OCI-M2 (cell line): ENCODE data around the gene STUM.
A peak's percentile ranks its signal among the peaks of the same experiment; 100 is the strongest.

Experiments used
- DNase-seq: peaks from one replicate; lab custom pipeline; 2025; ENCODE audit not compliant: unreplicated experiment; lab: John Stamatoyannopoulos, UW

Gene STUM

DNA sequence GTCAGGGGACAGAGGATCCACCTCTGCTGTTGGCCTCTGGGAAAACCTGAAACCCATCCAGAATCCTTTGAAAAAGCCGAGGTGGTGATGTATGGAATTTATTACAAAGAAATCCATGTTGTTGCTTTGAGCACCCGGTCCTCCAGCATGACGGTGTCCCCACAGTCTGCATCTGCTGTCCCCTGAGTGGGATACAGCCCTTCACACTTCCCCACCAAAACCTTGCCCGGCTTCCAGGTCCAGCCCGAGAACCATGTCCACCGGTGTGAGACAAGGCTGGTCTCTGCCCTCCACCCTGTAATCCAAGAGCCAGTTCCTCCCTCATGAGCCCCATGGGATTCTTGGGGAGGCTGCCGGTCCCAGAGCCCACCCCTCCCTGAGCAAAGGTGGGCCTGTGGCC, 70.5 kb downstream of the STUM start:
- DNase-seq = no peak

DNA sequence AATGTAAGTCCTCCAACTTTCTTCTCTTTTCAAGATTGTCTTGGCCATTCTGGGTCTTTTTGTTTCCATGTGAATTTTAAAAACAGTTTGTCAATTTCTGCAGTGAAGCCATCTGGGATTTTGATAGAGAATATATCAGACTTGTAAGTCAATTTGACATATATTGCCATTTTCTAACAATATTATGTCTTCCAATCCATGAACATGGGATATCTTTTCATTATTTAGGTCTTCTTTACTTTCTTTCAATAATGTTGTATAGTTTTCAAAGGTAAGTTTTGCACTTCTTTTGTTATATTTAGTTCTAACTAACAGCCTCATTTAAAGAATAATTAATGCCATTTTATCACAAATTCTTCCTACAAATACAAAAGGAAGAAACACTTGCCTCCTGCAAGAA, 73.4 kb downstream of the STUM start:
- DNase-seq = no peak

DNA sequence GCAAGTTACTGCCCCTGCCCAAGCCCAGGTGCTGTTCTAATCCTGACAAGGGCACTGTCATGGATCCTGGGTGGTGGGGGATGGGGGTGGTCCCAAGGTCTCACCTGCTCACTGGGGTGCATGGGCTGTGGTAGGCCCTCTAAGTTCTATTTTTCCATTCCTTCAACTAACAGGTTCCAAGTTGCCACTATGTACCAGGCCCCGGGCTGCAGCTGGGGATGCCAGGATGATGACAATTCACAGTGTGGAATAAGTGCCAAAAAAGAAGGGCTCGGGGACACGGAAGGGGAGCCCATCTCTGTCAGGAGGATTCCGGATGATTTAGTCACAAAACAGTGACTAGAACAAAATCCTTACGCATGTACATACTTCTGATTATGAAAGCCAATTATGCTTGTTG, 76.0 kb downstream of the STUM start:
- DNase-seq = no peak

DNA sequence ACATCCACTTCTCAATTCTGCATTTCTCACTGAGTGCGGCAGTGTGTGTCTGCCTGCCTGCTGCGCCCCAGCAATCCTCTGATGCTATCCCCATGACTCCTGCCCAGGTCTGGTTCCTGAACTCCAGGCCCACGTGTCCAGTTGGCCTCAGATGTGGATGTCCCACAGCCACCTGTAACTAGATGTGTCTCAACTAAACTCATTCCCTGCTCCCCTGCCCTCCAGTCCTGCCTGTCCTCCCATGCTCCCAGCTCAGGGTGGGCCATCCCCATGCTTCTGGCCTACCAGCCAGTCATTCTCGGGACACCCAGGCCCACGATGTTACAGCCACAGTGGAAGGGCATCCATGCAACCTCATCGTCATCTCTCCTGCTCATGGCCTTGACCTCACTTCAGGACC, 76.8 kb downstream of the STUM start:
- no peak for DNase-seq

DNA sequence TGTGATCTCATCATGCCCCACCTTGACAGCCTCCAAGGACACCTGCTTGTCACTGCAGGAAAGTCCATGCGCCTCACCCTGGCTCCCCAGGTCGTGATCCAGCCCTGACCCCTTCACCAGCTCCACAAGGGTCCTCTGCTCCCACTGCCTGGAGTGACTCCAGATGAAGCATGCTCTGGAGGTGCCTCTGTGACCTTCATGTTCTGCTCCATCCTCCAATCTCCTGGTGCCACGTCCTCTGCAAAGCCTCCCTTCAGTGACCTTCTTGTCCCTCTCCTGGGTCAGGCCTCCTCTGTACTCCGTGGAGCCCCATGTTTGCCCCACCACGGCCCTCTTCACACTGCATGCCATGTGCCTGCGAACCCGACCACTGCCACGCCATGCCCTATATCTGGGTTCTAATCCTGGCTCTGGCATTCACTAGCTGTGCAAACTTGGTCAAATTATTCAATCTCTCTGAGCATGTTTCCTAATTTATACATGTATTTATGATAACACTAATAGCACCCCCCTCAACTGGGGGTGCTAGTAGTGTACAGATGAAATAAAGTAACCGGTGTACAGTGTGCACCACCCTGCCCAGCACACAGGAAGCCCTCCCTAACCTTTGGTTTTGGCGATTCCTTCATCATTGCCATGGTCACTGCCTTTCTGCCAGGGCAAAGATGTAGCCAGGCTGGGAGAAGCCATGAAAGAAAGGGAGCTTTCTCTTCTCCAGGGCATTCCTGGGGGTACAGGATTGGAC, 77.4 kb downstream of the STUM start:
- no peak for DNase-seq

DNA sequence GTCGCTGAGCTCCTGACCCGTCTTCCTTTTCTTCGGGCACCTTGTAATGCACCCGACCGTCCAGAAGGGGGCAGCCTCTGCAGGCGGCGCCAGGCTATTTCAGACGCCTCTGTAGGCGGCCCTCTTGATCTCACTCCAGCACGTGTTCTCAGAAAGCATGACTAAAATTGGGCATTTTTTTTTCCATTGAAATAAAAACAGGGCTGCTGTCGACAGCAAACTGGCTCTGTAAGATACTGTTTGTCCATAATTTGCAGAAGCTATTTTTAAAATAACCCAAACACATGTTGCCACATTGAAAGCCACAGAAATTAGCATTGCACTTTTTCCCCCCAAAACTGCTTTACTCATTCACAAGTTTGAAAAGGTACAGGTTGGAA, 78.0 kb downstream of the STUM start:
- DNase-seq = peak; percentile 7

DNA sequence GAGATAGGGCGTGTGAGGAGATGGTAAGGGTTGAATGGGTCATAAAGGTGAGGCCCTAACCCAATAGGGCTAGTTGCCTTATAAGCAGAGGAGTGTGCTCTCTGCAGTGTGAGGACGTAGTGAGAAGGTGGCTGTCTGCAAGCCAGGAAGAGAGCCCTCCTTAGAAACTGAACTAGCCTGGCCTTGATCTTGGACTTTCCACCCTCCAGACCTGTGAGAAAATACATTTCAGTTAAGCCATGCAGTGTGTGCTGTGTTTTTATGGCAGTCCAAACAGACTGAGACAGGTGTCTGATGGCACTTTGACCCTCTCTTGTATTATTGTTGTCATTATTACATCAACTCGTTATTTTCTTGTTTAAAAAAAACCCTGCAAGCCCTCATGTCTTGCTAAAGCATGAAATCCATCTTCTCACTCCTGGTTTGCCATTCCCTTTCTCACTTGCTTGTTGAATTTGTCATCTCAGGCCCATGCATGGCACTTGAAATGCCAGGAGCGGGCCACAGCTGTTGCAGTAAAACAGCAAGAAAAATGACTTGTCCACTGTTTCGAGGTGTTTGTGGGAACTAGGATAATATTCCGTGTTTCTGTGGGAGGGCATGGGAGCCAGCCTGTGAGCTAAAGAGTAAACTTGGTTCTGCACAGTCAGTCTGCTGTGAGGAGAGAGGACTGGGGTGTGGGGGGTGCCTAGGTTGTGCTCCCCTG, 78.6 kb downstream of the STUM start:
- no peak for DNase-seq

DNA sequence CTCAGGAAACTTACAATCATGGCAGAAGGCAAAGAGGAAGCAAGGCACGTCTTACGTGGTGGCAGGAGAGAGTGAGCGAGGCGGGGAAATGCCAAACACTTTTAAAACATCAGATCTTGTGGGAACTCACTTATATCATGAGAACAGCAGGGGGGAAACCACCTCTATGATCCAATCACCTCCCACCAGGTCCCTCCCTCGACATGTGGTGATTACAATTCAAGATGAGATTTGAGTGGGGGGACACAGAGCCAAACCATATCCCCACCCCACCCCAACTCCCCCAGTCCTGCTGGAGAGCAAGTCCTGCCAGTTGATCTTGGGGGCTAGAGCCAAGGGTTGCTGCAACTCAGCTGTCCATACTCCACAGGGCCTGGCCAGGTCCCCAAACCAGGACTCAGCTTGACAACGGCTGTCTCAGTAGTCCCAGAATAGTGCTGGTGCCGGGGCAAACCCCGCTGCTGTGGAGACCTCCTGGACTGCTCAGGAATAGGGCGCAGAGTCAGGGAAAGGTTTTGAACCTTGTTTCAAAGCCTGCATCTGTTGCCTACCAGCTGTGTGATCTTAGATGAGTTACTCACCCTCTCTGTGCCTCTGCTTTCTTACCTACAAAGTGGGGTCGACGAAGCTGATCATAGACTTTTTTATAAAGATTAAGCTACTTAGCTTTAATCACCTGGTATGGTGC, 79.5 kb downstream of the STUM start:
- DNase-seq = no peak

DNA sequence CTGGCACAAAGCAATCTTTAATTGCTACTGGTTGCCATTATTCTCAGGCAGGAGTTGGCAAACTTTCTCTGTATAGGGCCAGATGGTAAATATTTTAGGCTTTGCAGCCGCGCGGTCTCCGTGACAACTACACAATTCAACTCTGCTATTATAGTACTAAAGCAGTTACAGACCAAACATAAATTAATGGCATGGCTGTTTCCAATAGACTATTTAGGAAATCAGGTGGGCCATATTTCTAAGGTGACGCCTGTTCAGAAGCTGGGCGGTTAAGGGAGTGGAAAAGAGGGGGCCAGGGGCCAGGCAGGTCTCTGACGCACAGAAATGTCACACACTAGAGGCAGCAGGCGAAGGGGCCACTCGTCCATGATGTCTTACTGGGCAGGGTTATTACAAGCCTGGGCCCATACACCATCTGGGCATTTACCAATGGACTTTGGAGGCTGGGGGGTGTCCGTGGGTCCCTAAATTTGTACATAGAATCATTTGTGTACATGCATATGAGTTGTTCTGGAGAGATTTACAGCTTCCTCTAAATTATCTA, 80.1 kb downstream of the STUM start:
- no peak for DNase-seq

DNA sequence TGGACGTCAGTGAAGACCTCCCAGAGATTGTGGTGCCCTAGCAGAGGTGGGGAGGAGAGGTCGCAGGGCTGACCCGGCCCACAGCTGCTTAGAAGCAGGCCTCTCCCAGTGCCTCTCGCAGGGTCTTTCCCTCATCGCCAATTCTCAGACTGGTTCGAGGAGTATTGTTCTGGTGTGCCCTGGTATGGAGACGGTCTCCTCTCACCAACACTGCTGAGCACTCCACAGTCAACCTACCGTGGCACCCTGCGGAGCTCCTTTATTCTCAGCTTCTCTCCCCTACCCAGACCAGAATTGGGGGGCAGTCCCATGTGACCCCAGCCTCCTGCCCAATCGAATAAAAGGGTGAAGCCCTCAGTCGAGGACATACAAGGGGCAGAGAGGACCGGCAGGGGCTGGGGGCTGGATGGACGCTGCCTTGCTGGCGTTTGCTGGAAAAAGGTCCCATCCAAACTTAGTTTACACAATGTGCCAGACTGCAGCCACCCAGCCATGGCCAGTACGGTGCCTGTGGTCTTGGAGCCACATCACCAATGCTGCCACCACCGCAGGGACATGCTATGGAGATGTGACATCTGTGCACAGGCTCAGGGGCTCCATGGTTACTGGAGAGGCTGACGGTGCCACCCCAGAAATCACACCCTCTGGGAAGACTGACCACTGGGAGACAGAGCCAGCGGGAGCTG, 80.8 kb downstream of the STUM start:
- DNase-seq = no peak

DNA sequence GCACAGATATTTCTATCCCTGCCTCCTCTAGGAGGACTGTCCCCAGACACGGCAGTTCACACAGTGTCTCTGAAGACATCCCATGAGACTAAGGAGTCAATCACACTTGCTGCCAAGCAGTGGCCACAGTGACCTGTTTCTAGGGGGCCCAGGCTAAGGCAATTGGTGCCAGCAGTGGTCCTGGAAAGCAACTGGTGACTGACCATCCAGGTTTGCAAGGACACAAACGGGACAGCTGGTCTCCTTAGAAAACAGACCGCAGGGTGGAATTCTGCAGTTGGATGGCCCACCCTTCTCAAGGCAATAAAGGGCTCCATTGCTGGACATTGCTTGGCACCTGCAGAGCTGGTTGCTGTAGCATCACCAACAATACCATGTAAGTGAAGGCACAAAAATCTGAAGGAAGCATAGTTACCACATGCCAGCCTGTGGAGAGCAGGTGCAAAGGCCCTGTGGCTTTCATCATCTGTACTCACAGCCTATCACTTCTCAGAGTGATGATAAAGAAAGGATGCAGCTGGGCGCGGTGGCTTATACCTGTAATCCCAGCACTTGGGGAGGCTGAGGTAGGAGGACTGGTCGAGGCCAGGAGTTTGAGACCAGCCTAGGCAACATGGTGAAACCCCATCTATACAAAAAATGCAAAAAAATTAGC, 81.5 kb downstream of the STUM start:
- no peak for DNase-seq

DNA sequence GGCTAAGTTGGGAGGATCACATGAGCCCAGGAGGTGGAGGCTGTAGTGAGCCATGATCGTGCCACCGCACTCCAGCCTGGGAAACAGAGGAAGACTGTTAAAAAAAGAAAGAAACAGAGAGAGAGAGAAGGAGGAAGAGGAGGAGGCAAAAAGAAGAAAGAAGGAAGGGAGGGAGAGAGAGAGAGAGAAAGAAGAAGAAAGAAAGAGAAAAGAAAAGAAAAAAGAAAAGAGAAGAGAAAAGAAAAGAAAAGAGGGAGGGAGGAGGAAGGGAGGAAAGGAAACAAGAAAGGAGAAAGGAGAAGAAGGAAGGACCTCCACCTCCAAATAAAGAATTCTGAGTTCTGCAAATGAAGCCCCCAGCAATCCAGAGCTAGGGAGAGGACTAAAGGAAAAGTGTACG, 82.0 kb downstream of the STUM start:
- no peak for DNase-seq

DNA sequence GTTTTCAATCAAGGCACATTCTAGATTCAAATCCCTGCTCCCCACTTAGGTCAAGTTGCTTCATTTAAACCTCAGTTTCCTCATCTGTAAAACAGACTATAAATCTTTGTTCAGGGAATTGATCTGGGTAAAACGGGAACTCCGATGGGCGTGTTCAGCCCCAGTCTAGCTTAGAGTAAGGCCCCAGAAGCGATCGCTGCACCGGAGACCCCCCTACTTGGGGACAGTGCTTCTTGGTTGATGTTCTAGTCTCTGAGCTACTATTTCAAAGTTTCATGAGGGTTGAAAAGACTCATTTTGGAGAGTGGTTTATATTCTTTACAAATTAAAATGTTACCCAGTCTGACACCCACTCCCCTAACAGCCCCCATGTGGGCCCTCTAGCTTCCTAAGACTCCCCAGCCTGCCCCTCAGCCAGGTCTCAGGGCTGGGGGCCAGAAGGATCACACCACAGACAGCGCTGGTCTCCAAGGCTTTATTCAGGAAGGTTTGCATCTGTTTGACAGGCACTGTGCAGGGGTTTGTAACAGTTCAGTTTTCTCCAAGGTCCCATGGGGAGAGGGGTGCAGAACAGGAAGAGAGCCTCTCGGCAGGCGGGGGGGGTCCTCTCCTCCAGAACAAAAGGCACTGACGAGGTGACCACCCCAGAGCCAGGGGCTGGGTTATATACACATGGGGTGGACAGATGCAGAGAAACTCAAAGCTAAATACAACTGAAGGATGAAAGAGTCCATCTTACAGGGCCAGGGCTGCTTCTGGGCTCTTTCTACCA, 82.9 kb downstream of the STUM start:
- DNase-seq = no peak

DNA sequence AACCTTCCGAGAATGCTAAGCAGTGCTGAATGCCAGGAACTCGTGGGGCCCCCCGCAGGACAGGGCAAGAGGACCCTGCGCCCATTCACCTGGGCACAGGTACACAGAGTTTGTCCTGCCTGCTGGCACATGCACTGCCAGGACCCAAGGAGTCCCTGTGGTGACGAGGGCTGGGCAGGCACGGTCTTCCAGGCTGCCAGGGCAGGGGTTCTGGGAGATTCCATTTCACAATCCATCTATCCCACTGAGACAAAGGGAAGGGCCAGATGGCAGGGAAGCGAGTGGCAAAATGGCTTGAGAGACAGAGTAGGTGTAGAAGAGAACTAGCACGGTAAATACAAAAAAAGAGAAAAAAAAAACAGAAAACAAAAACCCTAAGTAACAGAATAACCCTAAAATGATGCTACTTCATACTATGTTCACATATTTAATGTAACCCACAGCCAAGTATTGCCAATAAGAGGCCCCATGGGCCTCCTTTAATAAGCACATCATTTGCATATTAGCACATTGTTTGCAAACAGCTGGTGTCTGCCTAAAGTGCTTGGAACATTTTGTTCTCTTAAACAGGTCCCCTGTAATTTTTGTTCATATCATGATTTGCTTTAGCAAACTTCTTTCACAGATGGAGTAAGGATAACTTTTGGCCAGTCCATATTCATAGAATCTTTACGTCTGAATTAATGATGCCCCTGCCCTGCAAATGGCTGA, 83.8 kb downstream of the STUM start:
- DNase-seq = no peak

DNA sequence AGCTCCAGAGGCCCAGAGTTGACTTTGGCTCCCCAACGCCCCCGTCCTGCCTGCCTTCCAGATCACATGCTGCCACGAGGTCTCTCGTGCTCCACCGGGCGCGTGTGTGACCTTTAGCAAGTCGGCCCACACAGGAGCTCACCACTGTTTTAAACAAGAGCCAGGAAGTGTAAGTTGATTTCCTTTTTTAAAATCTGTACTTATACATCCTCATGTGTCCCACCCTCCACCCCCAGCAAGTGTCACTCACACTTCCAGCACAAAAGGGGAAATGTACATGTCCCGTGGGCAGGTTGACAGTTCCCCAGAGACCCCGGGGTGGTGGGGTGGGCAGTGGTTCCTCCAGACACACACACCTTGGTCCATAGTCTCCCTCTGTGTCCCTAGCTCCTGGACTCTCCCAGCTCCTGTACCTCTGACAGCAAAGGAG, 84.4 kb downstream of the STUM start:
- no peak for DNase-seq

DNA sequence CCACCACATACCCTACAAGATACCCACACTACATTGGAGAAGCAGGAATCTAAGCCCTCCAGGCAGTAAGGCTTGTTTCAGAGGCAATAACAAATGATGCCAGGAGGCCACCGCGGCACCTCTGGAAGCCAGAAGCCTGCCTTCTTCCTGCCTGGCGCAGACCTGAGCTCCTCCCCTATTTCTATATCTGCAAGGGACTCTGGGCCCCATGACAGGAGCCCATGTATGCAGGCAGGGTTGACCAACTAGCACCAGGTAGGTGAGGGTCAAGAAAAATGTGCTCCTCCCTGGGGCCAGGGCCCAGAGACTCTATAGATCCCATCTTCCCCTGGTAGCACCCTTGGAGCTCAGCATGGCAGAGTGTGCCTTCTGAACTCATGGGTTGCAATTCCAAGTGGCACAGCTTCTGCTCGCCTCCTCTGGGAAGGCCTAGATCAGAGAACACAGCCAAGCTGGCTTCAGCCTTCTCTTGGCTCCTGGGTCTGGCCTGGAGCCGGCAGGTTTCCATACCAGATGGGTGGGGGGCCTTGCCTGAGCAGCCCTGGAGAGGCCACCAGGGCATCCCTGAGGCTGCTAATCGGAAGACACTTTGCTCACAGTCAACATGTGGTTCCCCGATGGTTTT, 85.1 kb downstream of the STUM start:
- DNase-seq = no peak

DNA sequence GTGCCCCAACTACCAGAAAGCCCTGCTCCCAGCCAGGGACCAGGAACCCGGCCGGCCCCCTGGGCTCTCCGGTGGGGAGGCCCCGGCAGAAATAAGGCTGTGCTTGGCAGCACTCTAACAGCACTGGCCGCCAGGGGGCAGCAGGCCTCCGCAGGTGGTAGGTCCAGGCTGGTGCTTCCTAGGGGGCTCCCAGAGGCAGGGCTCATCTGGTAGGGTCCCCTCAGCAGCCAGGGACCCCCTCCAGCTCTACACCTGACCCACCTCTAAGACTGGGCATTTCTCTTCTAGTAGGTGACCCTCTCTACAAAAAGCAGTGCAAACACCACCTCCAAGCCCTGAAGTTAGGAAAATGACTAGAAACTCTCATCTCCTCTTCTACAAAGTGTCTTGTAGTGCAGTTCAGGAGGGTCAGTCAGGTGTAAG, 85.6 kb downstream of the STUM start:
- DNase-seq = no peak

DNA sequence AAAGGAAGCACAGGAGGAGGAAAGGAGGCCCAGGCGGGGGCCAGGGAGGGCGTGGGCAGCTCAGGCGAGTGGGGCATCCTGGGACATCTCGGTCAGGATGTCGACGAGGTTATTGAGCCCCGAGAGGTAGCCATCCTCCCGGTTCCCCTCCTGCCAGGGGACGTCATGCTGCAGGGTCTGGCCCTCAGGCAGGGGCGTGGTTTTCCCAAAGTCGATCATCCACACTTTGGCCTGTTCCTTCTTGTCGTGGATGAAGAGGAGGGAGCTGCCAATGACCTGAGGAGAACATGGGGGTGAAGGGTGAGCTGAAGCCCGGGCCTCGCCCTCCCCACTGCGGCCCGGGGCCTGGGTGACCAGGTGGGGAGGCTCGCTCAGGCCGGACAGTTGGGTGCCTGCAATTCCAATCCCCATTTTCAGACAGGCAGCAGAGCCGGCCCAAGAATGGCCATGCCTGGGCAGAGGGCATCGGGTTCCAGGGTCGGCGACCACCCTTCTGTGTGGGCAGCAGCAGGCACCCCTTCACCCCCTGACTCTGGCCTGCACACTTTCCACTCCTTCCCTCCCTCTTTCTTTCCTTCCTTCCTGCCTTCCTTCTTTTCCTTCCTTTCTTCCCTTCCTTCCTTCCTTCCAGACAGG, 86.2 kb downstream of the STUM start:
- no peak for DNase-seq
